Calu3 (cell line): Measurements from ENCODE around the gene DTD2. TPM values are rescaled to one million over a fixed set of nuclear protein-coding genes. Genes with fewer than 3 reads are reported as not detected.

Source experiments
- BruUV-seq: library from RNA; stranded (reverse); fragments of 400-500 nt; replicated peaks from 2 replicates; lab custom pipeline; 2021; lab: Mats Ljungman, UMichigan
- CTCF ChIA-PET: fragments of 300-600 bp; sonication (Branson Sonifier 250); formaldehyde crosslinking; loops from one replicate; lab custom pipeline; 2022; ENCODE audit warnings: antibody characterized with exemption; lab: Charles Lee
- DNase-seq: peaks from one replicate; pipeline ENCODE4 v3.0.0; 2022
- H3K27ac Mint-ChIP-seq: one replicate; pipeline ENCODE4 v1.8.0; 2022; ENCODE audit warnings: mixed read lengths; ENCODE audit not compliant: unreplicated experiment
- H3K27me3 Mint-ChIP-seq: one replicate; pipeline ENCODE4 v1.8.0; 2022; ENCODE audit warnings: mixed read lengths; ENCODE audit not compliant: unreplicated experiment
- H3K36me3 Mint-ChIP-seq: one replicate; pipeline ENCODE4 v1.8.0; 2022; ENCODE audit warnings: mild to moderate bottlenecking, moderate library complexity, mixed read lengths; ENCODE audit not compliant: insufficient read depth, unreplicated experiment
- H3K4me1 Mint-ChIP-seq: one replicate; pipeline ENCODE4 v1.8.0; 2022; ENCODE audit warnings: mild to moderate bottlenecking, low read depth, mixed read lengths; ENCODE audit not compliant: unreplicated experiment
- H3K4me3 Mint-ChIP-seq: one replicate; pipeline ENCODE4 v1.8.0; 2022; ENCODE audit warnings: mild to moderate bottlenecking, low read depth, moderate library complexity, mixed read lengths; ENCODE audit not compliant: unreplicated experiment
- H3K9me3 Mint-ChIP-seq: one replicate; pipeline ENCODE4 v1.8.0; 2022; ENCODE audit warnings: low read depth, mixed read lengths; ENCODE audit not compliant: unreplicated experiment
- CTCF ChIP-seq: fragments of 200-600 bp; IDR thresholded peaks from one replicate; pipeline ENCODE4 v1.8.0; 2022; ENCODE audit warnings: antibody characterized with exemption; ENCODE audit not compliant: unreplicated experiment
- intact Hi-C: fragments of 100-400 bp; cut with micrococcal nuclease; formaldehyde crosslinking; loops from one replicate; pipeline ENCODE4 v1.10.0; 2022; ENCODE audit not compliant: unreplicated experiment
- total RNA-seq: library from RNA; stranded (reverse); gene quantifications from 2 replicates; pipeline ENCODE4 v1.2.3, GENCODE V29; 2022

DTD2 gene
- total RNA-seq, 1 experiment from 2014 or later, result 12.2 TPM

- no peaks in the 10 kb centered on the region for H3K36me3 Mint-ChIP-seq
- no peak overlapping the region for H3K27ac Mint-ChIP-seq
- CTCF ChIA-PET, result interaction anchor here (0.7 kb wide), 1 partner anchor 61 kb away, joined by 3 read pairs; no protein-coding TSS in a partner anchor
- H3K4me3 Mint-ChIP-seq, result no peak overlapping the region
- no peak for DNase-seq
- intact Hi-C loops, result no loop called here
- no peaks in the 10 kb centered on the region for H3K9me3 Mint-ChIP-seq
- TF ChIP-seq CTCF, result no peak
- no TSS peak for BruUV-seq
- H3K4me1 Mint-ChIP-seq, result no peaks in the 10 kb centered on the region
- H3K27me3 Mint-ChIP-seq, result peaks cover 19% of the 10 kb centered on the region
Measured at GRCh38 chr14:31480156-31480555, 22.9 kb upstream of the DTD2 start.

GRCh38 chr14:31479027-31479426 lies 21.7 kb upstream of the DTD2 start:
- BruUV-seq, result no TSS peak
- Mint-ChIP-seq H3K9me3 (no peaks in the 10 kb centered on the region), H3K27ac (no peak overlapping the region), H3K27me3 (peaks cover 25% of the 10 kb centered on the region), H3K36me3 (no peaks in the 10 kb centered on the region), H3K4me1 (no peaks in the 10 kb centered on the region), H3K4me3 (no peak overlapping the region)
- DNase-seq, result no peak
- intact Hi-C loops, result no loop called here
- TF ChIP-seq CTCF, result no peak
- CTCF ChIA-PET, result interaction anchor here (0.6 kb wide), 1 partner anchor 705 kb away, joined by 3 read pairs; no protein-coding TSS in a partner anchor

GRCh38 chr14:31477248-31477647 lies 19.9 kb upstream of the DTD2 start:
- CTCF ChIA-PET, result no interaction called here
- intact Hi-C loops, result no loop called here
- no peak for TF ChIP-seq CTCF
- Mint-ChIP-seq H3K9me3 (no peaks in the 10 kb centered on the region), H3K36me3 (no peaks in the 10 kb centered on the region), H3K4me1 (no peaks in the 10 kb centered on the region), H3K27ac (no peak overlapping the region), H3K27me3 (peaks cover 25% of the 10 kb centered on the region), H3K4me3 (no peak overlapping the region)
- no TSS peak for BruUV-seq
- DNase-seq, result no peak

GRCh38 chr14:31476131-31476866 lies 19.0 kb upstream of the DTD2 start:
- H3K4me1 Mint-ChIP-seq, result no peaks in the 10 kb centered on the region
- TF ChIP-seq CTCF, result no peak
- no TSS peak for BruUV-seq
- peaks cover 25% of the 10 kb centered on the region for H3K27me3 Mint-ChIP-seq
- DNase-seq, result no peak
- no peak overlapping the region for H3K27ac Mint-ChIP-seq
- no peak overlapping the region for H3K4me3 Mint-ChIP-seq
- no peaks in the 10 kb centered on the region for H3K9me3 Mint-ChIP-seq
- CTCF ChIA-PET, result no interaction called here
- H3K36me3 Mint-ChIP-seq, result no peaks in the 10 kb centered on the region
- intact Hi-C loops, result no loop called here
